BJ (cell line): ENCODE results near the gene PXK. TPM values are rescaled to one million over a fixed set of nuclear protein-coding genes. Genes with fewer than 3 reads are reported as not detected.

Experiments
- CTCF ChIA-PET: fragments of 350-600 bp; formaldehyde crosslinking; extraction: SDS; loops from one replicate; lab custom pipeline; 2021; ENCODE audit warnings: antibody characterized with exemption, inconsistent platforms; lab: Yijun Ruan, JAX
- POLR2A ChIA-PET: fragments of 300-600 bp; sonication (Branson Sonifier 250); formaldehyde crosslinking; extraction: SDS; loops from one replicate; lab custom pipeline; 2021; ENCODE audit warnings: antibody characterized with exemption; lab: Charles Lee
- DNase-seq: peaks from one replicate; pipeline ENCODE4 v3.0.0-alpha.2; 2011; ENCODE audit warnings: low read depth
- H3K27me3 ChIP-seq: 2 replicates; pipeline ENCODE4 v1.6.0; 2011; ENCODE audit warnings: low read length; ENCODE audit not compliant: control insufficient read depth, insufficient read depth
- H3K36me3 ChIP-seq: 2 replicates; pipeline ENCODE4 v1.5.1; 2011; ENCODE audit warnings: low read length; ENCODE audit not compliant: control insufficient read depth, insufficient read depth
- H3K4me3 ChIP-seq: 2 replicates; pipeline ENCODE4 v1.5.1; 2011; ENCODE audit warnings: low read depth, mild to moderate bottlenecking, control low read depth, low read length
- CTCF ChIP-seq: IDR thresholded peaks from 2 replicates; pipeline ENCODE4 v1.5.1; 2011; ENCODE audit warnings: low read depth, mild to moderate bottlenecking, control low read depth, inconsistent platforms, low read length, moderate library complexity; ENCODE audit not compliant: insufficient read depth
- polyA plus RNA-seq: library from polyadenylated mRNA; depleted of rRNA; stranded (reverse); fragments of >200 nt; gene quantifications from 2 replicates; pipeline ENCODE4 v1.2.3, GENCODE V29; 2011

PXK gene
- polyA plus RNA-seq, 1 experiment, result 36.4 TPM

- TF ChIP-seq CTCF, result no peak
- Histone ChIP-seq H3K4me3 (no peak overlapping the region), H3K27me3 (no peaks in the 10 kb centered on the region), H3K36me3 (peaks cover 10% of the 10 kb centered on the region)
- POLR2A ChIA-PET, result no interaction called here
- CTCF ChIA-PET, result interaction anchor here (5.7 kb wide), 1 partner anchor 102 kb away, joined by 32 read pairs; the partner anchor contains the start of genes HTD2 and RPP14
- DNase-seq, result no peak
Observed at GRCh38 chr3:58408906-58409305, 76.2 kb downstream of the PXK start.

GRCh38 chr3:58409663-58410062 is 77.0 kb downstream of the PXK start:
- TF ChIP-seq CTCF, result no peak
- POLR2A ChIA-PET, result no interaction called here

GRCh38 chr3:58411036-58411435 is 78.3 kb downstream of the PXK start:
- TF ChIP-seq CTCF, result no peak
- ChIA-PET CTCF (interaction anchor here (1.0 to 5.7 kb wide), 5 partner anchors 15 to 104 kb away, joined by 3 to 32 read pairs (median 3); partner anchors contain the start of genes HTD2 and RPP14), POLR2A (no interaction called here)
- no peak overlapping the region for H3K4me3 ChIP-seq
- H3K36me3 ChIP-seq, result peaks cover 10% of the 10 kb centered on the region
- no peak for DNase-seq
- H3K27me3 ChIP-seq, result no peaks in the 10 kb centered on the region

More at GRCh38 chr3:58409663-58410062, 77.0 kb downstream of the PXK start:
- CTCF ChIA-PET, result interaction anchor here (5.7 kb wide), 1 partner anchor 103 kb away, joined by 32 read pairs; the partner anchor contains the start of genes HTD2 and RPP14
- no peak for DNase-seq
- peaks cover 10% of the 10 kb centered on the region for H3K36me3 ChIP-seq
- H3K27me3 ChIP-seq, result no peaks in the 10 kb centered on the region
- H3K4me3 ChIP-seq, result no peak overlapping the region

- POLR2A ChIA-PET, result no interaction called here
- H3K27me3 ChIP-seq, result no peaks in the 10 kb centered on the region
- CTCF ChIA-PET, result interaction anchor here (0.6 to 5.7 kb wide), 11 partner anchors 12 to 105 kb away, joined by 3 to 32 read pairs (median 4); partner anchors contain the start of genes HTD2 and RPP14
- no peak overlapping the region for H3K4me3 ChIP-seq
- peaks cover 13% of the 10 kb centered on the region for H3K36me3 ChIP-seq
- no peak for TF ChIP-seq CTCF
- no peak for DNase-seq
Observed at GRCh38 chr3:58411851-58412830, 79.4 kb downstream of the PXK start.

GRCh38 chr3:58414538-58415197 is 82.0 kb downstream of the PXK start:
- DNase-seq, result no peak
- peaks cover 11% of the 10 kb centered on the region for H3K36me3 ChIP-seq
- no peak overlapping the region for H3K4me3 ChIP-seq
- CTCF ChIA-PET, result interaction anchor here (0.7 to 4.9 kb wide), 20 partner anchors 9 to 197 kb away, joined by 3 to 42 read pairs (median 4); partner anchors contain the start of genes HTD2, PXK and RPP14
- POLR2A ChIA-PET, result no interaction called here
- H3K27me3 ChIP-seq, result no peaks in the 10 kb centered on the region
- peak; percentile 76 for TF ChIP-seq CTCF
